Natural killer cell treated with Interleukin-12 subunit alpha and Interleukin-12 subunit beta and Interleukin-15 and Interleukin-18, amount 100 ng/mL, for 72 hours (primary cell): ENCODE data around the gene TFAP2A. TPM values are rescaled to one million over a fixed set of nuclear protein-coding genes. Genes with fewer than 3 reads are reported as not detected.

Experiments used
- ATAC-seq, 2 donors: fragments of 150-1000 bp; cut with Tn5 transposase in 1 of 2; sonication (Bioruptor Pico), chemical (Tn5 transposase) in 1 of 2; 2 replicates each; pipeline ENCODE4 v1.10.0; 2021
- DNase-seq: peaks from one replicate; pipeline ENCODE4 v3.0.0; 2022; ENCODE audit warnings: low spot score
- H3K27ac Mint-ChIP-seq, 2 donors: 1 replicate in 1 of 2; 2 replicates in 1 of 2; pipeline ENCODE4 v1.8.0; 2022; ENCODE audit warnings: mixed read lengths in 2 of 2, mild to moderate bottlenecking in 1 of 2, moderate library complexity in 1 of 2
- H3K27me3 Mint-ChIP-seq, 2 donors: 1 replicate in 1 of 2; 2 replicates in 1 of 2; pipeline ENCODE4 v1.8.0; 2022; ENCODE audit warnings: mixed read lengths in 2 of 2
- H3K36me3 Mint-ChIP-seq: one replicate; pipeline ENCODE4 v1.8.0; 2022; ENCODE audit warnings: mixed read lengths
- H3K4me1 Mint-ChIP-seq, 2 donors: 1 replicate in 1 of 2; 2 replicates in 1 of 2; pipeline ENCODE4 v1.8.0; 2022; ENCODE audit warnings: low read depth in 2 of 2, mixed read lengths in 2 of 2, mild to moderate bottlenecking in 1 of 2
- H3K4me3 Mint-ChIP-seq: one replicate; pipeline ENCODE4 v1.8.0; 2022; ENCODE audit warnings: mixed read lengths
- H3K9me3 Mint-ChIP-seq: 2 replicates; pipeline ENCODE4 v1.8.0; 2022; ENCODE audit warnings: mixed read lengths
- total RNA-seq, 2 donors: library from RNA; stranded (reverse); gene quantifications; one replicate each; pipeline ENCODE4 v1.2.3, GENCODE V29; 2022

TFAP2A gene
- under 1 TPM; 0.07 to 0.31 TPM for total RNA-seq

GRCh38 chr6:10414756-10415616 is at the start of gene TFAP2A:
Gene TFAP2A (minus strand): TSS chr6:10415074. CDS start chr6:10414991, 83 bp downstream.
- peak within 1 kb of the TSS; percentile 16 to 55 for H3K27ac Mint-ChIP-seq

GRCh38 chr6:10463491-10464481 is 48.9 kb upstream of the TFAP2A start:
- Mint-ChIP-seq H3K36me3 (no peaks in the 10 kb centered on the region), H3K9me3 (no peaks in the 10 kb centered on the region), H3K27me3 (peaks cover 14 to 17% of the 10 kb centered on the region in 2 donors), H3K4me1 (no peaks in the 10 kb centered on the region), H3K4me3 (no peak overlapping the region), H3K27ac (no peak overlapping the region)
- DNase-seq, result no peak
- no peak for ATAC-seq

More at GRCh38 chr6:10414756-10415616, at the start of gene TFAP2A:
- Mint-ChIP-seq H3K36me3 (peaks cover 48% of the 10 kb centered on the region), H3K4me1 (peaks cover 35 to 38% of the 10 kb centered on the region in 2 donors), H3K27me3 (peaks cover 61 to 75% of the 10 kb centered on the region in 2 donors), H3K4me3 (peak within 1 kb of the TSS; percentile 87), H3K9me3 (peaks cover 1% of the 10 kb centered on the region)
- DNase-seq, result no peak
- ATAC-seq, result no peak

- Mint-ChIP-seq H3K27me3 (peaks cover 16 to 22% of the 10 kb centered on the region in 2 donors), H3K27ac (no peak overlapping the region), H3K36me3 (no peaks in the 10 kb centered on the region), H3K4me3 (no peak overlapping the region), H3K9me3 (no peaks in the 10 kb centered on the region), H3K4me1 (no peaks in the 10 kb centered on the region)
- ATAC-seq (no peak), DNase-seq (no peak)
Observed at GRCh38 chr6:10463040-10463439, 48.2 kb upstream of the TFAP2A start.

GRCh38 chr6:10461850-10462249 is 47.0 kb upstream of the TFAP2A start:
- no peak overlapping the region for H3K4me3 Mint-ChIP-seq
- H3K4me1 Mint-ChIP-seq, result no peaks in the 10 kb centered on the region
- H3K9me3 Mint-ChIP-seq, result no peaks in the 10 kb centered on the region
- H3K27ac Mint-ChIP-seq, result no peak overlapping the region
- H3K27me3 Mint-ChIP-seq, result peaks cover 19 to 28% of the 10 kb centered on the region in 2 donors
- ATAC-seq, result no peak
- no peaks in the 10 kb centered on the region for H3K36me3 Mint-ChIP-seq
- DNase-seq, result no peak

GRCh38 chr6:10460096-10460495 is 45.2 kb upstream of the TFAP2A start:
- H3K4me1 Mint-ChIP-seq, result no peaks in the 10 kb centered on the region
- H3K27me3 Mint-ChIP-seq, result peaks cover 11 to 28% of the 10 kb centered on the region in 2 donors
- H3K4me3 Mint-ChIP-seq, result no peak overlapping the region
- H3K36me3 Mint-ChIP-seq, result no peaks in the 10 kb centered on the region
- no peak for DNase-seq
- no peaks in the 10 kb centered on the region for H3K9me3 Mint-ChIP-seq
- ATAC-seq, result no peak
- no peak overlapping the region for H3K27ac Mint-ChIP-seq

GRCh38 chr6:10458287-10458686 is 43.4 kb upstream of the TFAP2A start:
- Mint-ChIP-seq H3K4me1 (no peaks in the 10 kb centered on the region), H3K4me3 (no peak overlapping the region), H3K27ac (no peak overlapping the region), H3K27me3 (peaks cover 11 to 28% of the 10 kb centered on the region in 2 donors), H3K9me3 (no peaks in the 10 kb centered on the region), H3K36me3 (no peaks in the 10 kb centered on the region)
- no peak for ATAC-seq
- DNase-seq, result no peak

- H3K27ac Mint-ChIP-seq, result no peak overlapping the region
- H3K27me3 Mint-ChIP-seq, result peaks cover 11 to 30% of the 10 kb centered on the region in 2 donors
- no peaks in the 10 kb centered on the region for H3K4me1 Mint-ChIP-seq
- no peaks in the 10 kb centered on the region for H3K9me3 Mint-ChIP-seq
- ATAC-seq (no peak), DNase-seq (no peak)
- no peaks in the 10 kb centered on the region for H3K36me3 Mint-ChIP-seq
- no peak overlapping the region for H3K4me3 Mint-ChIP-seq
Observed at GRCh38 chr6:10453596-10453995, 38.7 kb upstream of the TFAP2A start.

GRCh38 chr6:10451828-10452509 is 37.1 kb upstream of the TFAP2A start:
- Mint-ChIP-seq H3K27me3 (peaks cover 5 to 31% of the 10 kb centered on the region in 2 donors), H3K4me3 (no peak overlapping the region), H3K27ac (no peak overlapping the region), H3K4me1 (no peaks in the 10 kb centered on the region), H3K36me3 (no peaks in the 10 kb centered on the region), H3K9me3 (no peaks in the 10 kb centered on the region)
- DNase-seq (no peak), ATAC-seq (peak in 1 of 2 donors; percentile 43)

- Mint-ChIP-seq H3K27me3 (peaks cover 7 to 32% of the 10 kb centered on the region in 2 donors), H3K9me3 (no peaks in the 10 kb centered on the region), H3K4me3 (no peak overlapping the region), H3K4me1 (no peaks in the 10 kb centered on the region), H3K36me3 (no peaks in the 10 kb centered on the region), H3K27ac (no peak overlapping the region)
- ATAC-seq (no peak), DNase-seq (no peak)
Observed at GRCh38 chr6:10451394-10451793, 36.5 kb upstream of the TFAP2A start.

GRCh38 chr6:10449751-10450150 is 34.9 kb upstream of the TFAP2A start:
- DNase-seq, result no peak
- no peaks in the 10 kb centered on the region for H3K4me1 Mint-ChIP-seq
- no peak overlapping the region for H3K27ac Mint-ChIP-seq
- H3K27me3 Mint-ChIP-seq, result peaks cover 10 to 32% of the 10 kb centered on the region in 2 donors
- H3K9me3 Mint-ChIP-seq, result no peaks in the 10 kb centered on the region
- no peak overlapping the region for H3K4me3 Mint-ChIP-seq
- no peaks in the 10 kb centered on the region for H3K36me3 Mint-ChIP-seq
- ATAC-seq, result no peak

- no peaks in the 10 kb centered on the region for H3K4me1 Mint-ChIP-seq
- H3K4me3 Mint-ChIP-seq, result no peak overlapping the region
- ATAC-seq, result no peak
- DNase-seq, result no peak
- no peaks in the 10 kb centered on the region for H3K36me3 Mint-ChIP-seq
- H3K27me3 Mint-ChIP-seq, result peaks cover 14 to 47% of the 10 kb centered on the region in 2 donors
- no peak overlapping the region for H3K27ac Mint-ChIP-seq
- no peaks in the 10 kb centered on the region for H3K9me3 Mint-ChIP-seq
Observed at GRCh38 chr6:10448096-10448495, 33.2 kb upstream of the TFAP2A start.

- no peak overlapping the region for H3K4me3 Mint-ChIP-seq
- H3K4me1 Mint-ChIP-seq, result no peaks in the 10 kb centered on the region
- ATAC-seq (no peak), DNase-seq (no peak)
- no peak overlapping the region for H3K27ac Mint-ChIP-seq
- no peaks in the 10 kb centered on the region for H3K36me3 Mint-ChIP-seq
- H3K9me3 Mint-ChIP-seq, result no peaks in the 10 kb centered on the region
- peaks cover 16 to 56% of the 10 kb centered on the region in 2 donors for H3K27me3 Mint-ChIP-seq
Observed at GRCh38 chr6:10446548-10446947, 31.7 kb upstream of the TFAP2A start.

- Mint-ChIP-seq H3K27ac (no peak overlapping the region), H3K36me3 (no peaks in the 10 kb centered on the region), H3K9me3 (no peaks in the 10 kb centered on the region), H3K27me3 (peaks cover 21 to 32% of the 10 kb centered on the region in 2 donors), H3K4me3 (no peak overlapping the region), H3K4me1 (no peaks in the 10 kb centered on the region)
- no peak for DNase-seq
- ATAC-seq, result no peak
Observed at GRCh38 chr6:10441655-10442009, 26.8 kb upstream of the TFAP2A start.
